Measurements from ENCODE around the gene GTPBP1.

GTPBP1 gene

DNA sequence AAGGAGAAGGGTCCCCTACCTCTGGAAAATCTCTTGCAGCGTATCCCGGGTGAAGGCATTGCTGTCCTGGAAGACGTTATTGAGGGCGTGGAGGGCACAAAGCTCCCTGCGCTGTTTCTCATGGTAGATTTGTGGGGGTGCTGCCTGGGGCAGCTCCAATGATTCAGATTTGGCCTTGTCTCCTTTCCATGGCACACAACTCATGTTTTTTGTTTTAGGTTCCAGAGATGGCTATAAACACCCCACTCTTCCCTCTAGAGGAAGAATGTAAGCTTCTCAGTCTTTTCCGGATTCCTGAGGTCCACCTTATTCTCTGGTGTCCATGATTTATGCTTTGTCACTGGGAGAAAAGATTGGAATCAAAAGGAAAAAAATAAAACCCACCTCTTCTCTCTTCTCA lies 6.0 kb upstream of the GTPBP1 start:
- Histone ChIP-seq H3K4me2 (ENCODE audit: low read length) (peak overlapping the region; percentile 93), H3K36me3 (ENCODE audit: control insufficient read depth, low read length) (peaks cover 45% of the 10 kb centered on the region), H3K79me2 (ENCODE audit: control insufficient read depth, low read length) (peaks cover 69% of the 10 kb centered on the region), H4K20me1 (ENCODE audit: control insufficient read depth, insufficient read depth, low read depth, low read length) (peaks cover 10% of the 10 kb centered on the region; the same call in 1 of the 2 replicates), H3K9me3 (ENCODE audit: control insufficient read depth, insufficient read depth, low read length) (no peaks in the 10 kb centered on the region), H3F3A (ENCODE audit: control insufficient read depth, insufficient read depth) (peaks cover 16% of the 10 kb centered on the region), H3K4me3 (ENCODE audit: low read length) (peak overlapping the region; percentile 98), H3K4me1 (ENCODE audit: control insufficient read depth, low read length) (peaks cover 64% of the 10 kb centered on the region), H3K27me3 (ENCODE audit: control insufficient read depth, low read length) (no peaks in the 10 kb centered on the region), H3K9me2 (replicated peaks; ENCODE audit: control insufficient read depth, low read length) (no peaks in the 10 kb centered on the region), H3K27ac (ENCODE audit: low read depth, low read length) (no peak overlapping the region; the same call in 1 of the 2 replicates)
- TF ChIP-seq, protein P1, sequence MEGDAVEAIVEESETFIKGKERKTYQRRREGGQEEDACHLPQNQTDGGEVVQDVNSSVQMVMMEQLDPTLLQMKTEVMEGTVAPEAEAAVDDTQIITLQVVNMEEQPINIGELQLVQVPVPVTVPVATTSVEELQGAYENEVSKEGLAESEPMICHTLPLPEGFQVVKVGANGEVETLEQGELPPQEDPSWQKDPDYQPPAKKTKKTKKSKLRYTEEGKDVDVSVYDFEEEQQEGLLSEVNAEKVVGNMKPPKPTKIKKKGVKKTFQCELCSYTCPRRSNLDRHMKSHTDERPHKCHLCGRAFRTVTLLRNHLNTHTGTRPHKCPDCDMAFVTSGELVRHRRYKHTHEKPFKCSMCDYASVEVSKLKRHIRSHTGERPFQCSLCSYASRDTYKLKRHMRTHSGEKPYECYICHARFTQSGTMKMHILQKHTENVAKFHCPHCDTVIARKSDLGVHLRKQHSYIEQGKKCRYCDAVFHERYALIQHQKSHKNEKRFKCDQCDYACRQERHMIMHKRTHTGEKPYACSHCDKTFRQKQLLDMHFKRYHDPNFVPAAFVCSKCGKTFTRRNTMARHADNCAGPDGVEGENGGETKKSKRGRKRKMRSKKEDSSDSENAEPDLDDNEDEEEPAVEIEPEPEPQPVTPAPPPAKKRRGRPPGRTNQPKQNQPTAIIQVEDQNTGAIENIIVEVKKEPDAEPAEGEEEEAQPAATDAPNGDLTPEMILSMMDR (IDR thresholded peaks at IDR 0.05; ENCODE audit: low read depth, low read length, poor library complexity, severe bottlenecking), result no peak
- TF ChIP-seq EZH2phosphoT487 (IDR thresholded peaks at IDR 0.05; ENCODE audit: borderline replicate concordance, low read length), result no peak

DNA sequence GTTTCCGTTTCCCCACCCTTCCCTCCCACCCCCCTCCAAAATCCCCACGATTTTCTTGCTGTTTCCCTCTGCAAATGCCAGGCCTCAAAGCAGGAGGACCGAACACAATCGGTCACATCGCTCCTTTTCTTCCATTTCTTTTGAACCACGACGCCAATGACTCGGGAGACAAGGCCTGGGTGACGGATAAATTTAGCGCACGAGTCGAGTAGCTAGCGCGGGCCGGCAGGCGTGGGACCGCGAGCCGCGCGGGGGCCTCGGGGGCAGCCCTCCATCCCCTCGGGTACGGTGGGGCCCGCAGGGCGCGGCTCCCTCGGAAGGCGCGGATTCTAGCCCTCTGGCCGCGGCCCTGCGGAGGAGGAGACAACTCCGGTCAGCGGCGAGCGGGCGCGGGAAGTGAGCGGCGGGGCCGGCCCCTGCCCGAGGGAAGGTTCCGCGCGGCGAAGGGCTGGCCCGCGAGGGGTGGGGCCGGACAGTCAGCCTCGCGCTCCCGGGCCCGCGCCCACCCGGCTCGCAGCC lies 5.4 kb upstream of the GTPBP1 start:
- H3F3A ChIP-seq (ENCODE audit: control insufficient read depth, insufficient read depth), result peaks cover 16% of the 10 kb centered on the region
- no peaks in the 10 kb centered on the region for H3K27me3 ChIP-seq (ENCODE audit: control insufficient read depth, low read length)
- no peak for TF ChIP-seq EZH2phosphoT487 (IDR thresholded peaks at IDR 0.05; ENCODE audit: borderline replicate concordance, low read length)
- TF ChIP-seq, protein P1 (IDR thresholded peaks at IDR 0.05; ENCODE audit: low read depth, low read length, poor library complexity, severe bottlenecking), result no peak
- peaks cover 45% of the 10 kb centered on the region for H3K36me3 ChIP-seq (ENCODE audit: control insufficient read depth, low read length)
- H3K79me2 ChIP-seq (ENCODE audit: control insufficient read depth, low read length), result peaks cover 63% of the 10 kb centered on the region
- no peaks in the 10 kb centered on the region for H3K9me2 ChIP-seq (replicated peaks; ENCODE audit: control insufficient read depth, low read length)
- peak overlapping the region; percentile 93 for H3K4me2 ChIP-seq (ENCODE audit: low read length)
- peak overlapping the region; percentile 98 for H3K4me3 ChIP-seq (ENCODE audit: low read length)
- H3K9me3 ChIP-seq (ENCODE audit: control insufficient read depth, insufficient read depth, low read length), result no peaks in the 10 kb centered on the region
- H4K20me1 ChIP-seq (ENCODE audit: control insufficient read depth, insufficient read depth, low read depth, low read length), result peaks cover 10% of the 10 kb centered on the region; the same call in 1 of the 2 replicates
- H3K4me1 ChIP-seq (ENCODE audit: control insufficient read depth, low read length), result peaks cover 66% of the 10 kb centered on the region
- peak overlapping the region; percentile 49 for H3K27ac ChIP-seq (ENCODE audit: low read depth, low read length)

DNA sequence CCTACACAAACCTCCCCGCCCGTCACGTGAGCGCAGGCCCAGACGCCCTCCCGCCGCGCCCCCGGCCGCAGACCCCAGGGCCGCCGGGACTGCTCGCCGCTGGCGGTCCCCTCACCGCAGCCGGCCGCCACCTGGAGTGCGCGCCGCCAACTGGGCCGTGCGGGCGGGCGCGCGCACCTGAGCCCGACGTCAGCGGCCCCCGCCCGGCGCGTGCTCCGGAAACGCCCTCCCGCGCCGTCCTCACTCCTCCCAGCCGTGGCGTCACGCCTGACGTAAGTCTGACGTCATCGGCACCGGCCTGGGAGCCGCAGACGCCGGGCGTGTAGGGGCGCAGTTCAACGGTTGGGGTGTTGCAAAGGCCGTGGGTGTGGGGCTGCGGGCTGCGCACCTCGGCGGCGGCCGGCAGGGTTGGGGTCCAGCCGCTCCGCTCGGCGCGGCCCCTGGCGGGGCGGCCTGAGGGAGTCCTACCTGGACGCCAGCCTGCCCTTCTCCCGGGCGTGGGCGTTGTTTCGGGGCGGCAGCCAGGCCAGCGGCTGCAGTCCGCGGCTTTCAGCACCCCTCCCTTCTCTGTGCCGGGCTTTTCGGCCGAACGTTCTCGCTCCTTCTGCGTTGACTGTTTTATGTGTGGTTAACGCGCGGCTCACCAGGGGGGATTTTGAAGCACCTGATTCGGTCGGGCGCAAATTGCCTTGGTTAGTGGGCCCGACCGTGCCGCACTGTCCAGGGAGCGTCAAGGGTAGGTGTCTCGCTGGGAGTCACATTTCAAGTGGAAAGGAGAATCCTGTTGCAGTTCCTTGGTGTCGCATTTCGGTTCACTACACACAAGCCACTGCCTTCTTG lies 4.7 kb upstream of the GTPBP1 start, which contains the start of gene JOSD1:
Gene JOSD1 (minus strand): TSS at position 155 of the 840 bp plus-strand sequence. CDS start 956 bp downstream, outside the sequence.
- no peaks in the 10 kb centered on the region for H3K9me2 ChIP-seq (replicated peaks; ENCODE audit: control insufficient read depth, low read length)
- peaks cover 10% of the 10 kb centered on the region; the same call in 1 of the 2 replicates for H4K20me1 ChIP-seq (ENCODE audit: control insufficient read depth, insufficient read depth, low read depth, low read length)
- peaks cover 43% of the 10 kb centered on the region for H3K36me3 ChIP-seq (ENCODE audit: control insufficient read depth, low read length)
- H3K79me2 ChIP-seq (ENCODE audit: control insufficient read depth, low read length), result peaks cover 59% of the 10 kb centered on the region
- peaks cover 16% of the 10 kb centered on the region for H3F3A ChIP-seq (ENCODE audit: control insufficient read depth, insufficient read depth)
- H3K27ac ChIP-seq (ENCODE audit: low read depth, low read length), result peak within 1 kb of the TSS; percentile 76
- H3K9me3 ChIP-seq (ENCODE audit: control insufficient read depth, insufficient read depth, low read length), result no peaks in the 10 kb centered on the region
- H3K27me3 ChIP-seq (ENCODE audit: control insufficient read depth, low read length), result no peaks in the 10 kb centered on the region
- peak within 1 kb of the TSS; percentile 98 for H3K4me3 ChIP-seq (ENCODE audit: low read length)
- H3K4me2 ChIP-seq (ENCODE audit: low read length), result peak within 1 kb of the TSS; percentile 93
- peaks cover 66% of the 10 kb centered on the region for H3K4me1 ChIP-seq (ENCODE audit: control insufficient read depth, low read length)
- TF ChIP-seq, protein P1 (IDR thresholded peaks at IDR 0.05; ENCODE audit: low read depth, low read length, poor library complexity, severe bottlenecking), result peak; percentile 14
- TF ChIP-seq EZH2phosphoT487 (IDR thresholded peaks at IDR 0.05; ENCODE audit: borderline replicate concordance, low read length), result no peak
